MV-4-11 (cell line): ENCODE data around the gene CYTL1.
"Not testable (repeated sequence)": the region's sequence is repeated elsewhere in the genome, so short reads cannot be mapped to it uniquely, and the experiment has no call there.

Experiments
- DNase-seq: peaks from one replicate; lab custom pipeline; 2025; lab: John Stamatoyannopoulos, UW

The CYTL1 gene

DNA sequence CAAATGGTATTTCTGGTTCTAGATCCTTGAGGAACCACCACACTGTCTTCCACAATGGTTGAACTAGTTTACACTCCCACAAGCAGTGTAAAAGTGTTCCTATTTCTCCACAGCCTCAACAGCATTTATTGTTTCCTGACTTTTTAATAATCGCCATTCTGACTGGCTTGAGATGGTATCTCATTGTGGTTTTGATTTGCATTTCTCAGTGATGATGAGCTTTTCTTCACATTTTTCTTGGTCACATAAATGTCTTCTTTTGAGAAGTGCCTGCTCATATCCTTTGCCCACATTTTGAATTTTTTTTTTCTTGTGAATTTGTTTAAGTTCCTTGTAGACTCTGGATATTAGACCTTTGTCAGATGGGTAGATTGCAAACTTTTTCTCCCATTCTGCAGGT, 22.3 kb downstream of the CYTL1 start:
- DNase-seq = not testable (repeated sequence)

DNA sequence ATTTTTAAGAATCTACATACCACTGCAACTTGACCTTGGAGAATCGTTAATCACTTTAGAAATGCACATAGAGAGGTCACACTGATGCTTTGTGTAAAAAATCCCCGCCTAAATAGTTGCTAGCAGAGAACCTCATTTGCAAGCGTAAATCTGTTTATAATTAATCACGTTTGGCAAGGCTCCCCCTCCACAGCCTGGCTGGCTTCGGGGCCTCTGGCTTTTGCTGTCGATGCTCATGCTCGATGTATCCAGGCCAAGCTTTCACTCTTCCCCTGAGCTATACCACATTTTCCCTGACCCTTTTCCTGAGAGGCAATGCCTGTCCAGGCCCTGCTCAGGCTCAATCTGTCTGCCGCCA, 23.4 kb downstream of the CYTL1 start:
- DNase-seq = no peak

DNA sequence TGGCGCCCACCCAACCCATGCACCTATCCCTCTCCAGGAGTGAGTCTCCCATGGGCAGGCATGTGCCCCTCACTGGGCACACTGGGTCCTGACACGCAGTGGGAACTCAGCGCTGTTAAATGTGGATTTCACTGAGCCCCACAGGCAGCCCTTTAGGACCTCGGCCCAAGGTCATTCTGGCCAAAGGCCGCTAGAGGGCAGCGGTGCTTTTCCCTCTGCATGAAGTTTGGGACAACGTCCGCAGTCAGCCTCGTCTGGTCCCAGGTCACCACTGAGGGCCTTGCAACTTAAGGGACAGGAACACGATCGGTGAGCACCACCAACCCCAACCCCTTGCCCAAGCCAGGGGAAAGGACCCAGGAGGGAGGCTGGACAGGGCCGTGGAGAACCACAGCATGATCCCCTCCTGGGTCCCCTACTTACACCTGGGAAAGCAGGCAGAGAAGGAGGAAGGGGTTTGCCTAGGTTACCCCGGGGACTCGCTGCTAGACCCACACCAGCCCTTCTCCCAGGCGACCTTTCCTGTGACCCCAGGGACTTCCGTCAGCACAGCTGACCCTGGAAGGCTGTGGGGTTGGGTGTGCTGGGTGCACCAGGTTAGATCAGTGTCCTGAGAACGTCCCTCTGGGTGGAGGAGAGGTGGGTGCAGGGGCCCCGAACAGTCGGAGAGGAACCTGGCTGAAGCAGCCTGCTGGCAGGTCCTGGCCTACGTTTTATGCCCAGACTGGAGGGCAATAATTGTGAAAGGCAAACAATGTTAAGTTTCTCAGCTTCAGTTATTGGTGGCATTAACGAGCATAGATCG, 24.0 kb downstream of the CYTL1 start:
- DNase-seq = peak; percentile 42

DNA sequence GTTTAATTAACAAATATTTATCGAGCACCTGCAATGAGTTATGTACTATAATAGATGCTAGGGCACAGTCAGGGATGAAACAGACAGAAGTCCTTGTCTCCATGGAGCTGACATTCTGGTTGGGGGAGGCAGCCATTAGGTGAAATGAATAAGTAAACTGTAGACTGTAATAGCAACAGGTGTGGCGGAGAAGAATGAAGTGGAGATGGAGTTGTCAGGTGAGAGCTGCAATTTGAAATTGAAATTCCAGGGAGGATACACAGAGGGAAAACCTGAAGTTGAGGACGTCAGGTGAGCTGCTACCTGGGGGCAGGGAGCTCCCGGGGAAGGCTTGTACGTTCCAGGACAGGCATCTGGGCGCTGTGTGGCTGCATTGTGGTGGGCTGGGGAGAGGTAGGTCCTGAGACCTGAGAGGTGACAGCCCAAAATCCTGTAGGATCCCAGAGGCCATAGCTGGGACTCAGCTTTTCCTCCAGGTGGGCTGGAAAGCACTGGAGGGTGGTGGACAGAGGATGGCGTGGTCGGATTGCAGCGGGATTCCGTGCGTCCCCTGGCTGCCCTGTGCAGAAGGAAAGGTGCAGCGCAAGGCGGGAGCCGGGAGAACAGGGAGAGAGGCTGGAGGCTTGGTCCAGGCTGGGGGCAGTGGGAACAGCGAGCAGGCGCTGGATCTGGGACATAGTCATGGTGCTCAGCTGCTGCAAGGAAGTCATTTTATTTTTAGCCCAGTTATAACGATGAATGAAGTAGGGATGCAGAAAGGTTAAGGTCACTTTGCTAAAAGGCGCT, 24.8 kb downstream of the CYTL1 start:
- DNase-seq = no peak

- DNase-seq = no peak
Measured at GRCh38 chr4:4992833-4993232, 26.4 kb downstream of the CYTL1 start.

GRCh38 chr4:4991541-4992099, 27.6 kb downstream of the CYTL1 start:
- no peak for DNase-seq

DNA sequence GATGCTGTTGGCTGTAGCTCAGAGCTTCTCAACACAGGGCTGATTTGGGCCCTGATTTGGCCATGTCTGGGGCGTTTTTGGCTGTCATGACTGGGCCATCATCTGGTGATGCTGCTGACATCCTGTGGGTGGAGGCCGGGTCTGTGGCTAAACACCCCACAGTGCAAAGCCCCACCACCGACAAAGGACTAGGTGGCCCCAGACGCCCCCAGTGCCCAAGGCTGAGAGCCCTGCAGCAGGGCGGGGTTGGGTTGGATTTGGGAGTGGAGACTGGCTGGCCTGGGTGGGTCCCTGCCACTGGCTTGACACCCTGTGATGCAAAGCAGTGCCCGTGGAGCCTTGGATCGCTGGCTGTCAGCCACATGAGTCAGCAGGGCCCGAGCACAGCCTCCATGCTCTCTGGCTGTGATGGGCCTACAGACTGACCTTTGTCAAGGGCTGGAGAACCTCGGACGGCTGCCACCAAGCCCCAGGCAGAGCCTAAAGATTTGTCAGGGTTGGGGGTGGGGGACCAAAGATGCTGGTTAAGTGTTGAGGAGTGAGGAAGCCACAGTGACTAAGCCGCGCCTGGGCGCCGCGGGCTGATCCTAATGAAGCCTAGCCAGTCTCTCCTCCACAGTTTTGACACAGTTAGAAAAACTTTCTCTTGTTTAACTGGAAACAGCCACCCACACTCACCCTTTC, 28.3 kb downstream of the CYTL1 start:
- no peak for DNase-seq

GRCh38 chr4:4990329-4990728, 28.9 kb downstream of the CYTL1 start:
- no peak for DNase-seq

DNA sequence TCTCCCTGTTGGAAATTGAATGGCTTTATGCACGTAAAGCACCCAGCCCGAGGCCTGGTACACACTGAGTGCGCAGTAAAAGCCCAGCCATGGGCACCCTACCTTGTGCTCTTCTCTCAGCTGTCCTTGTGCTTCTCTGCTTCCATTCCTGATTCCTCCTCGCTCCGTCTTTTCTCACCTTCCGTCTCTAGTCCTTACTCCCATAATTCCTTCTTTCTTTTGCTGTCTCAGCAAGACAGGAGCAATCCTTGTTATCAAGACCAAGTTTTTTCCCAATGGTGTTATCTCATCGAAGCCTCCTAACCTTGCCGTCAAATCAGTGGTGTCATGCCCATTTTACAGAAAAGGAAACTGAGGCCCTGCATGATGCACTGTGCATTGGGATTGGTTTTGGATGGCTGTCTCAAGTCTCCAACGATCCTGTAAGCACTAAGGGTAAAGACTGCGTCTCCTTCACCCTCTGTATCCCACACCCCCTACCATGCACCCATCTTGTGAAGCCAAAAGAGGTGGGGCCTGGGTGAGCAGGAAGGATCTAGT, 30.1 kb downstream of the CYTL1 start:
- DNase-seq = no peak

DNA sequence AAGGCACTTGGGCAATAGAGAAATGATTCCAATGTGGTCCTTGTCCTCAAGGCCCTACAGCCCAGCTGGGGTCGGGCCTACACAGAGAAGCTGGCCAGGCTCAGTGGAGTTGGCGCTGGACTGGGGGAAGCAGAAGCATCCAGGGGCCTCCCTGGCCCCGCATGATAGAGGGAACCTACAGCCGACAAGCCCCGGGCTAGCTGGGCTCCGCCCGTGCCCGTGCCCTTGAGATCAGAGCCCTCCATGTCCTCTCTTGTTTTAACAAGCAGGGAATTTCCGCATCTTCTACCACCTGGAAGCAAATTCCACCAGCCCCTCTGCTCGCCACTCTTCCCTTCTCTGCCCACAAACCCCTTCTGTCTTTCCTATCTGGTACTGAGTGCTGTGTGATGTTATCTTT, 31.6 kb downstream of the CYTL1 start:
- DNase-seq = no peak

- DNase-seq = no peak
Measured at GRCh38 chr4:4986841-4987240, 32.4 kb downstream of the CYTL1 start.

- DNase-seq = no peak
Measured at GRCh38 chr4:4985844-4986243, 33.4 kb downstream of the CYTL1 start.

DNA sequence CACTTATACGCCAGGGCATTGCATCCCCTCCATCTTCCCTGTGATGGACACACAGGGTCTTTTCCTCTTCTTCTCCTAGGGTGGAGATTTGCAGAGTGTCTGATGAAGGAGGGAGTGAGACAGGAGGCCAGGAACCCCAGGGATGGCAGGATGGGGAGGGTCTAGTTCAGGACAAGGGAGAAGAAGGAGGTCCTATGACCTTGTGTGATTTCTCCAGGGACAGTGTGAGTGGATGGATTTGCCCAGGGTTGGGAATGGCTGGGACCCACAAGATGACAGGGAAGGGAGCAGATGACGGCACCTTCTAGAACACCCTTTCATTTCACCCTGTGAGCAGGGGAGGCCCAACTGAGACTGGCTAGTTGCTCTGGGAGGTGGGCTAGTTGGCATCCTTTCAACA, 34.2 kb downstream of the CYTL1 start:
- no peak for DNase-seq

DNA sequence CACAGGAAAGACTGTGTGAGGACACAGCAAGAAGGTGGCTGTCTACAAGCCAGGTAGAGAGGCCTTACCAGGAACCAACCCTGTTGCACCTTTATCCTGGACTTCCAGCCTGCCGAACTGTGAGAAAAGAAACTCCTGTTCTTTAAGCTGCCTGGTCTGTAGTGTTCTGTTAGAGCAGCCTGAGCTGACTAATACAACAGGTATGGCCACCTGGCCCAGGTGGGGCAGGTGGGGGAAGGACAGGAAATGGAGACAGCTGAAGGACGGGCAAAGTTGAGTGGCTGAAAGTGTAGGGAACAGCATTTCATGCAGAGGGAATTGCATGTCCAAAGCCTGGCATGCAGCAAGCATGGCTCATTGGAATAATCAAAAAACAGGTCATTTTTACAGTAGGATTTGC, 35.1 kb downstream of the CYTL1 start:
- DNase-seq = no peak

GRCh38 chr4:4981827-4982226, 37.4 kb downstream of the CYTL1 start:
- DNase-seq = no peak

GRCh38 chr4:4981427-4981826, 37.8 kb downstream of the CYTL1 start:
- DNase-seq = no peak

DNA sequence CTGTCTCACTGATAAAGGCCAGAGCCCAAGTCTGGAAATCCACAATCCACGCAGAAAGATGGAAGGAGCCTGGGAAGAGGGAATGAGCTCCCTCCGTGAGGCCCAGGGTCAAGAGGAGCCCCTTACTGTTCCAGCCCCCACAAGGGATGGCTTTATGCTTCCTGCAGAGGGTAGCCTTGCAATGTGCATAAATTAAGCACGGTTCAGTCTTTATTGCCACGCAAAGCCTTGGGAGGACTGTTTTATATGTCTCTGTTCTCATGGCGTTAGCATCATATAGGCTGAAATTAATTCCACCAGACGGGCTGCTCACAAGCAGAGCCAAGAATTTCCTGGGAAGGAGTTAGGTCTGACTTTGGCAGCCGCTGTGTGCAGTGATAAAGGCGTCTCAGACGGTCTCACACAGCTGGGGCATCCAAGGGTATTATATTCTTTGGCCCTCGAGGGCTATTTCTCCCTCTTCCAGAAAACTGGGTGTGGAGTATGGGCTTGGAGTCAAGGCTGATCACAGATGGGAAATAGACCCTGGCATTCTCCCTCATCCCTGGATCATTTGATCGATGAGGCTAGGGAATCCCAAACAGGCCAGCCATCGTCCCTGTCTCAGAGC, 38.5 kb downstream of the CYTL1 start:
- no peak for DNase-seq

GRCh38 chr4:4979971-4980370, 39.3 kb downstream of the CYTL1 start:
- DNase-seq = no peak

DNA sequence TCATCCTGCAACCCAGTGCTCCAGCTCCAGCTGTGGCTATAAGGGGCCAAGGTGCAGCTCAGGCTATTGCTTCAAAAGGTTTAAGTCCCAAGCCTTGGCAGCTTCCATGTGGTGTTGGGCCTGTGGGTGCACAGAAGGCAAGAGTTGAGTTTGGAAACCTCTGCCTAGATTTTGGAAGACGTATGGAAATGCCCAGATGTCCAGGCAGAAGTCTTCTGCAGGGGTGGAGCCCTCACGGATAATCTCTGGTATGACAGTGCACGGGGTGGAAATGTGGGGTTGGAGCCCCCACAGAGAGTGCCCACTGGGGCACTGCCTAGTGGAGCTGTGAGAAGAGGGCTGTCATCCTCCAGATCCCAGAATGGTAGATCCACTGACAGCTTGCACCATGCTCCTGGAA, 44.5 kb downstream of the CYTL1 start:
- DNase-seq = no peak

GRCh38 chr4:4971796-4972195, 47.5 kb downstream of the CYTL1 start:
- no peak for DNase-seq

DNA sequence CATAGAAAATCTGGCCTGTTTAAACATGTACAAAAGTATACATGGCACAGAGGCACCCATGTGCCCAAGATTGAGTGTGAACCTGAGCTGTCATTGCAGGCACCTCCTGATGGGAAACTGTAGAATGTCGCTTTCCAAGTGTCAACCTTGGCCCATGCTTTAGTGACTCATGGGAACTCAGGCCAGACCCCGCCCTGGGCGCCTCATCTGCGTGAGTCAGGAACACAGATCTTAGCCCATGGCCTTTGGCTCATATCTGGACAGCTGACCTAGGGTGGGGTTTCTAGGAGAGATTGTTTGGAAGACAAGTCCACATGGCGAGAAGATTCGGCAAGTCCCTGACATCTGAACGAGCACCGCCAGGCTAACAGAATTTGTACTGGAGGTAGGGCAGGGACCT, 50.0 kb downstream of the CYTL1 start:
- DNase-seq = no peak

GRCh38 chr4:4968161-4968725, 51.0 kb downstream of the CYTL1 start:
- no peak for DNase-seq
